ENCODE data around the gene KLF1.
"Not testable (repeated sequence)": the region's sequence is repeated elsewhere in the genome, so short reads cannot be mapped to it uniquely, and the experiment has no call there.

KLF1 gene

GRCh38 chr19:12886969-12887747, at the start of gene KLF1:
Gene KLF1, minus strand, starts transcription at chr19:12887201. Its CDS starts 61 bp downstream, at chr19:12887140.
- DNase-seq: no peak

DNA sequence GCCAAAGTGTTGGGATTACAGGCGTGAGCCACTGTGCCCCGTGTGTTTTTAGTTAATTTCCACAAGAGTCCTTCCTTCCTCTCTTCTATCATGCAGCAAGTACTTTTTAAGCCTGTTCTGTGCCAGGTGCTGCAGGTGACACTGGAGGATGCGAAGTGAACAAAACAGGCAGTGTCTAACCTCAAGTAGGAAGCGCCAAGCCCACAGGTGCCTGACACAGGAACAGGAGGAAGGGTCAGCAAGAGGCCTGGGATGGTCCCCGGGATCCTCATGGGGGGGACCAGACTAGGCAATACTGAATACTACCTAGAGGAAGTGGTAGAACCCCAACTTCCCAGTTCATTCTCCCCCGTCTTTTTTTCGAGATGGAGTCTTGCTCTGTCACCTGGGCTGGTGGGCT, 49.6 kb upstream of the KLF1 start:
- no peak for DNase-seq

DNA sequence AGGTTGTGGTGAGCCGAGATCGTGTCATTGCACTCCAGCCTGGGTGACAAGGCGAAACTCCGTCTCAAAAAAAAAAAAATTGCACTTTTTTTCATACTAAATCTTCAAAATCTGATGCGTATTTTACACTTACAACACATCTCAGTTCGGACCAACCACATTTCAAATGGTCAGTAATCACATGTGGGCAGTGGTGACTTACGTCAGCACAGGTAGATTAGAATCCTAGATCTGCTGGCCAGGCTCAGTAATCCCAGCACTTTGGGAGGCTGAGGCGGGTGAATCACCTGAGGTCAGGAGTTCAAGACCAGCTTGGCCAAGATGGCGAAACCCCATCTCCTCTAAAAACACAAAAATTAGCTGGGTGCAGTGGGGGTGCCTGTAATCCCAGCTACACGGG, 48.1 kb upstream of the KLF1 start:
- no peak for DNase-seq

DNA sequence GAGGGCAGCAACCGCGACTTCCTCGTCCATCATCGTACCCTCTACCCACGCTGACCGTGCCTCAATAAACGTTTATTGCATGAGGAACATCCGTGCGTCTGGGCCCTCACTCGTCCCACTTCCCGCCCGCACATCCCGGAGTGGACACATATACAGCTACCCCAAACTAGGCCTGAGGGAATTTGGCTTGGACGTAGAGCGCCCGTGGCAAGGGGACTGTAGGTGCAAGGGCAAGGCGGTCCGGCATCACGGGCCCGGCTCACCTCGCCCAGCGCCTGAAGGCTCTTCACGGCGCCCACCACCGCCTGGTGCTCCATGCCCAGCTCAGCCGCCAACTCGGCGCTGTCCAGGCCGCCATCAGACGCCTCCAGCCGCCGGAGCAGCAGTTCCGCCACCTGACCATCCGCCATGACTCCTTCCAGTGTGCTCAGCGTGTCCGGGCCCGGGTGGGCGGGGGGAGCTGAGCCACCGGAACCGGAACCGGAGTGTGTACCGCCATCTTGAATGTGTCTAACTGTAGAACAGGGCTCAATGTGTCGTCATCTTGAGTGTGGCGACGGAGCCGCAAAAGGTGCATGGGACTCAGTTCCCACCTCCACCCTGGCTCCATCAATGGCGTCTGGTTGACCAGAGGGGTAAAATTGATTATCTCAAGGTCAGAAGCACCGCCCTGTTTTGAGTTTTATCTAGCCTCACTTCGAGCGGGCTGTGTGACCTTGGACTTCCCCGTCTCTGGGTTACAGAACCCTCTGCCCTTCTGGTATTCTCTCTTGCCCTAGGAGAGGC, 46.5 kb upstream of the KLF1 start, which contains the start of gene FARSA:
FARSA (minus strand) TSS at position 425 of the 786 bp plus-strand sequence; CDS start at position 410, 15 bp downstream.
- peak; percentile 72 for DNase-seq

- DNase-seq: no peak
These were observed 45.6 kb upstream of the KLF1 start for GRCh38 chr19:12932392-12933286.

DNA sequence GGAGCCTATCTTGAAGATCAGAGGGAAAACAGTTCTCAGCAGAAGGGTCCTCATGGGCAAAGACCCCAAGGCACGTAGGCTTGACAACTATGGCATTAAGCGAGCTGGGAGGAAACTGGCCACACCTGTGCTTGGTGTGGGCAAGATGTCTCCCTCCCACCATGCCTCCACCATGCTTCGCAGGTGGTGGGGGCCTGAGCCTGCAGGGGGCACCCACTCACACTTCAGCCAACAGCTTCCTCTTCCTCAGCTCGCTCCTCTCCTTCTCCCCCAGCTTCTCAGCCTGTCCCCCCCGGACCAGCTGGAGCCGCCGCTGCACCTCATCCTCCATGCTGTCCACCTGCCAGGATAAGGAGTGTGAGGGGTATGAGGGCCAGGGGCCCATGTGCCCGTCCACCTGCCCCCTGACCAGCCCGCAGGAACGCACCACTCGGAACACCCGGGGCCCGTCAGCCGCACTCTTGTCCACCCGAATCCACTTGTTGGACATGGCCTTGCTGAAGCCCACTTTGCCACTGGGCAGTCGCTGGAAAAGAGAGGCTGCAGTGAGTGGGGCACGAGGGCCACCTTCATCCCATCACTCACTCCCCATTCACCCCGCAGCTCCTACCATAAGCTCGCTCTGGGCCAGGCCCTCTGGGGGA, 43.1 kb upstream of the KLF1 start:
- no peak for DNase-seq

GRCh38 chr19:12924621-12925310, 37.8 kb upstream of the KLF1 start:
- DNase-seq: no peak

GRCh38 chr19:12922959-12923358, 36.0 kb upstream of the KLF1 start:
- no peak for DNase-seq

DNA sequence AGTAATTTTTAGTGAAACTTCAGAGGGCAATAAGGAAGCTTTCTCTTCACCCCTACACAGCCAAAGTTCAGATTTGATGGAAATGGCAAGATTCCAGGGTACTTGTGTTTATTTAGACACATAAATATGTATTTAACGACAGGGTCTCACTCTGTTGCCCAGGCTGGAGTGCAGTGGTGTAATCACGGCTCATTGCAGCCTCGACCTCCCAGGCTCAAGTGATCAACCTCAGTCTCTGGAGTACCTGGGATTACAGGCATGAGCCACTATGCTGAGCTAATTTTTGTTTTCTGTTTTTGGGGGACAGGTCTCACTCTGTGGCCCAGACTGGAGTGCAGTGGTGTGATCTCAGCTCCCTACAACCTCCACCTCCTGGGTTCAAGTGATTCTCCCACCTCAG, 34.0 kb upstream of the KLF1 start:
- no peak for DNase-seq

- no peak for DNase-seq
These were observed 31.3 kb upstream of the KLF1 start for GRCh38 chr19:12918253-12918652.

- DNase-seq: not testable (repeated sequence)
These were observed 28.9 kb upstream of the KLF1 start for GRCh38 chr19:12915860-12916259.

GRCh38 chr19:12913851-12914690, 27.1 kb upstream of the KLF1 start:
- DNase-seq: no peak

- DNase-seq: peak; percentile 94
These were observed 26.1 kb upstream of the KLF1 start for GRCh38 chr19:12913011-12913561.

DNA sequence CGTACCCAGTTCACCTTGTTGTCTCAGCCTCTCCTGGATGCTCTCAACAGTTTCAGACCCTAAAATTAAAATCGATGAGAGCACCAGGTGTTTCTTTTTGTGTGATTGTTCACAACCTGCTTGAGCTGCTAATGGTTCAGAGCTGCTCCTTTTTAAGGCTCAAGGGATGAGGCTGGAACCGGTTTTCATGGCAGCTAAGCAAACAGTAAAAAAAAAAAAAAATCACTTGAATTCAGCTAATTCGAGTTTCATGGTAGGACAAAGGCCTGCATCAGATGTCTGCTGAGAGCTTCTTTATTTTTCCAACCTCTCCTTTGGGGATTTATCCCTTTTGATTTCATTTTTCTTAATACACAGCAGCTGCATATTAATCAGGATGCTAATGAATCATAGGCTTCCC, 25.6 kb upstream of the KLF1 start:
- no peak for DNase-seq

DNA sequence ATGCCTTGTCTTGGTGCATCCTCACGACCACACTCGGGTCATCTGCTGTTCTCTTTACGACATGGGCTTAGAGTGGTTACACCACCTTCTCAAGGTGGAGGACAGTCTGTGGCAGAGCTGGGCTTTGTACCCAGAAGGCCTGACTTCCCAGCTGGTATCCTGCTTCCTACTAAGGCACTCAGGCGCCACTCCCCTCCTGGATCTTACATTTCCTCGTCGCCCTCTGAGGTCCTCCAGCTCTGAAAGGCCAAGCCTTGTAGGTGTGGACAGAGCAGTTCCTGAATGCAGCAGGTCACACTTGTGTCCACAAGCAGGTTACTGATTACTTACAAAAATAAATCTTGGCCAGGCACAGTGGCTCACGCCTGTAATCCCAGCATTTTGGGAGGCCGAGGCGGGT, 20.2 kb upstream of the KLF1 start:
- DNase-seq: no peak

DNA sequence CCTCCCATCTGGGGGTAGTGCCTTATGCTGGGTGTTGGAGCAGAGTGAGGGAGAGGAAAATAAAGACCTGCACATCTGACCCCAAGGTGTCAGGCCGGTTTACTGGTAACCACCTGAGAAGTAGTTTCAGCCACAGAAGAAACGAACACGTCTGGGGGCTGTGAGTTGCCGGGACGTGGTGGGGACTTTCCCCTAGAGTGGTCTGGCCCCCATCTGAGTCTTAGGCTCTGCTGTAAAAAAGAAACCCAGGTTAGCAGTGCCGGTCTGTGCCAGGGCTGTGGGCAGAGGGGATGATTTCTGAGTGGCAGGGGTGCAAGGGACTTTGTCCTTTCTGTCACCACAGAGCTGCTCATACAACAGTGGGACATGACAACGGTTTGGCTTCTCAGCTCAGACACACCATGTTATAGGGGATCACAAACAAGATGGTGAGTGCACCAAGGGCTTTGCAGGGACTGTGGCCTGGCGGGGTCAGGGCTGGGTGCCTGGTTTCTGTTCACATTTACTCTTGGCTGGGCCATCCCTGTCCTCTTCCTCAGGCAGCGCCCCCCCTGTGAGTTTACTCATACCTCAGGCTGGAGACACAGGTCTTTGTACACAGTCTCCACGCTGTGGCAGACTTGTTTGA, 13.0 kb upstream of the KLF1 start:
- DNase-seq: no peak

DNA sequence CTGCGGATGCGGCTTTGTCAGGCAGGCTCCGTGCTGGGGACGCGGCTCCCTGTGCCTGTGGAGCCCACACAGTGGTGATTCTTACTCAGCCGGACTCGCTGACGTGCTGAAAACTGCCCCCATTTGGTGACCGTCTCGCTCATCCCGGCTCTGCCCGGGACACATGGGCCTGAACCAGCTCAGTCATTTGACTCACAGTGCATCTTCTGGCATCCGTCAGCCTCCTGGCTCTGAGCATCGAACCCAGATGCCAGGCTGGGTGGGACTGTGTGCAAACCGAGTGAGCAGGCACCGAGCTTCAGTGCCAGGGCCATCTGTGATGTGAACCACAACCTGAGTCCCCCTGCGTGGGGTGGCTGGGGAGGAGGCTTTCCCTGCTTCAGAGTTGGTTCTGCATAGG, 9.5 kb upstream of the KLF1 start:
- DNase-seq: no peak

GRCh38 chr19:12893582-12893981, 6.6 kb upstream of the KLF1 start:
- no peak for DNase-seq

DNA sequence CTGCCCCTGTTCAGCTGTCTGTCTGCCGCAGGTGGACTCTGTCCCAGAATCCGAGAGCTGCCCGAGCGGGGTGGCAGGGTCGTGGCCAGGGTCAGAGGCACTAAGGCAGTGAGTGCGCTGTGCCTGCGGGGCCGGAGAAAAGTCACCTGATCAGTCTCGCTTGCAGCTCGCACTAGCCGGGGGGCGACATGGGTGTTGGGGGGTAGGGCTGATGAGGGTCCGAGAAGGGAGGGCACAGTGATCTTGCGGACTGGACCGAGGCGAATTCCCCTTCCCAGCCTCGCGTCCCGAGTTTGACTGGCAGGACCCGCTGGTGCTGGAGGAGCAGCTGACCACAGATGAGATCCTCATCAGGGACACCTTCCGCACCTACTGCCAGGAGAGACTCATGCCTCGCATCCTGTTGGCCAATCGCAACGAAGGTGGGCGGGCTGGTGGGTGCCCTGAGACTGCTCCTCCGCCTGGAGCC, 4.6 kb upstream of the KLF1 start:
- DNase-seq: no peak

Measured in NCI-H1694 (cell line).